HG02623 (cell line): ENCODE results near the gene FEM1A.
"Not testable (repeated sequence)": the region's sequence is repeated elsewhere in the genome, so short reads cannot be mapped to it uniquely, and the experiment has no call there.

Experiments
- ATAC-seq: cut with Tn5 transposase; IDR thresholded peaks from one replicate; pipeline ENCODE4 v1.9.1; 2021; ENCODE audit warnings: moderate library complexity; ENCODE audit not compliant: unreplicated experiment

The FEM1A gene, protein sequence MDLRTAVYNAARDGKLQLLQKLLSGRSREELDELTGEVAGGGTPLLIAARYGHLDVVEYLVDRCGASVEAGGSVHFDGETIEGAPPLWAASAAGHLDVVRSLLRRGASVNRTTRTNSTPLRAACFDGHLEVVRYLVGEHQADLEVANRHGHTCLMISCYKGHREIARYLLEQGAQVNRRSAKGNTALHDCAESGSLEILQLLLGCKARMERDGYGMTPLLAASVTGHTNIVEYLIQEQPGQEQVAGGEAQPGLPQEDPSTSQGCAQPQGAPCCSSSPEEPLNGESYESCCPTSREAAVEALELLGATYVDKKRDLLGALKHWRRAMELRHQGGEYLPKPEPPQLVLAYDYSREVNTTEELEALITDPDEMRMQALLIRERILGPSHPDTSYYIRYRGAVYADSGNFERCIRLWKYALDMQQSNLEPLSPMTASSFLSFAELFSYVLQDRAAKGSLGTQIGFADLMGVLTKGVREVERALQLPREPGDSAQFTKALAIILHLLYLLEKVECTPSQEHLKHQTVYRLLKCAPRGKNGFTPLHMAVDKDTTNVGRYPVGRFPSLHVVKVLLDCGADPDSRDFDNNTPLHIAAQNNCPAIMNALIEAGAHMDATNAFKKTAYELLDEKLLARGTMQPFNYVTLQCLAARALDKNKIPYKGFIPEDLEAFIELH

DNA sequence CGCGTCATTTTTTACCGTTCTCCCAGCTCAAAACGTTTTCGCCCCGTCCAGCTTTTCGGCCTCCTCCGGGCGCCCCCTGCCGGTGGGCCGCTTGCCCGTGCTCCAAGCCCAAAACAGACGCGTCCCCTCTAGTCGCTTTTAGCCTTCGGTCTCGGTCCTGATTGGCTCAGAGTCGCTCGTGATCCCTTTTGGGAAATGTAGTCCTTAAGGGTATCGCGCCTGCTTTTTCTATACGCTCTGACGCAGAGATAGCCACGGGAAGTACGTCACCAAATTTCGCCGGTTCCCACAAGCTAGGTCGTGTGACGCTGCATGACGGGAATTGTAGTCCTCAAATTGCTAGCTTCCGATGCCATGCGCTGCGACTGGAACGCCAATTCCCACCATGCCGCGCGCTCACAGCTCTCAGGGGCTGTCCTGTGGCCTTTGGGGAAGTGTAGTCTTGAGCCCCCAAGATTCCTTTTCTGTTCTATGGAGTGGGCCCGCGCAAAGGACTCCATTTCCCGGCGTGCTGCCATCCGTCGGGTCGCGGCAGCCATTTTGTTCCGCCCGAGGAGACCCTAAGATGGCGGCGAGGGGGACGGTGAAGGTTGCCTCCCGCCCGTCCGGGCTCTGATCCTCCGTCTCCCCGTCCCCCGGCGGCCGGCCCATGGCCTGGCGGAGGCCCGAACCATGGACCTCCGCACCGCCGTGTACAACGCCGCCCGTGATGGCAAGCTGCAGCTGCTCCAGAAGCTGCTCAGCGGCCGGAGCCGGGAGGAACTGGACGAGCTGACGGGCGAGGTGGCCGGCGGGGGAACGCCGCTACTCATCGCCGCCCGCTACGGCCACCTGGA, at the start of gene FEM1A:
Gene FEM1A (plus strand): TSS at position 552 of the 836 bp plus-strand sequence. CDS start 121 bp downstream, at position 673.
- ATAC-seq, result peak; percentile 89

DNA sequence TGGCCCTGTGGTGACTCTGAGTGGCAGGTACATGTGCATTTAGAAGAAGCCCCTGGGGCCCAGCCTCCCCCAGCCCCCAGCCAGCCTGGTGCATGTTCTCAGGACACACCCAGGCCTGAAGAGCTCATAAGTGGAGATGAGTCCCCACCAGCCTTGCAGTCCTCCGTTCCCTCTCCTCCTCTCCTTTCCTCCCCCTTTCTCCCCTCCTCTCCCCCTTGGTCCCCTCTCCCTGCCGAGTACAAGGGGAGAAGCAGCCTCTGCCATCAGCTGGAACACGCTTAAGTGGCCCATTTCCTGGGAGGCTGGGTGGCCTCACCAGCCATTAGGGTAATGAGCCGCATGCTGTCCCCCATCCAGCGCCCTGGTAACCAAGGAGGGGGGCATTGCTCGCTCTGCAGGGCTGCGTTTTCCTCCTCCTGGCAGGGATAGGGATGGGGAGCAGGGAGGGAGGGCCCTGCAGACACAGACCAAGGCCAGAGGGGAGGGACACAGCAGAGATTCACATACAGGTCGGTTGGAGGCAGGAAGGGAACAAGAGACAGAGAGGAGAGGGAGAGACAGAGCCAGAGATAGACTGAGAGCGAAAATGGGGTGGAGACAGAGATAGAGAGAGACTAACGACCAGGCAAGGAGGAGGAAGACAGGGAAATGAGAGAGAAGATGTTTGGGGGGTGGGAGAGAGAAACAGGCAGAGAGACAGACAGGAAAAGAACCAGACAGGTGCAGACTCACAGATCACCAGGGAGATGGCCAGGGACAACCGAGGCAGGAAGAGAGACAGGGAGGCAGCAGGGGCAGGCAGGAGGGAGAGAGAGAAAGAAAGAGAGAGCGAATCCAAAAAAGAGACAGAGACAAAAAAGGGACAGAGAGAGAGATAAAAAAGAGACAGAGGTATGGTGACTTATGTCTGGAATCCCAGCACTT, 48.5 kb upstream of the FEM1A start:
- no peak for ATAC-seq

GRCh38 chr19:4744451-4745174, 46.9 kb upstream of the FEM1A start:
- ATAC-seq, result no peak

GRCh38 chr19:4745175-4745574, 46.4 kb upstream of the FEM1A start:
- ATAC-seq, result not testable (repeated sequence)

- no peak for ATAC-seq
Measured at GRCh38 chr19:4745986-4746385, 45.5 kb upstream of the FEM1A start.

GRCh38 chr19:4748185-4748584, 43.3 kb upstream of the FEM1A start:
- ATAC-seq, result no peak

GRCh38 chr19:4748589-4748988, 42.9 kb upstream of the FEM1A start:
- no peak for ATAC-seq

- ATAC-seq, result no peak
Measured at GRCh38 chr19:4749870-4750590, 41.5 kb upstream of the FEM1A start.

DNA sequence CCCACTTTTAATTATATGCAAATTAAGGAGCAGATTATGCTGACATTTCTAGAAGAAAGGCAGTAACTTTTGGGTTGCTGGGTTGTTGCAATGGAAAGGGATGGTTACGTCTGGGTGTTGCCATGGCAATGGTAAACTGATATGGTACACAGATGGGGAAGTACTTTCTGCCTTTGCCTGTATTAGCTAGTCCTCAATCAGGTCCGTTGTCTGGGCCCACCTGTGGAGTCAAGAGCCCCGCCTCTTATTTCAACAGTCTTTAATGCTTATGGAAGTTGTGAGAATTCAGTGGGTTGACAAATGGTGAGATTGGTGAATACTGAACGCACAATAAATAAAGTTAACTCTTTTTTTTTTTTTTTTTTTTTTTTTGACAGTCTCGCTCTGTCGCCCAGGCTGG, 37.3 kb upstream of the FEM1A start:
- no peak for ATAC-seq

- no peak for ATAC-seq
Measured at GRCh38 chr19:4755459-4755858, 36.1 kb upstream of the FEM1A start.

GRCh38 chr19:4758082-4758481, 33.5 kb upstream of the FEM1A start:
- no peak for ATAC-seq

DNA sequence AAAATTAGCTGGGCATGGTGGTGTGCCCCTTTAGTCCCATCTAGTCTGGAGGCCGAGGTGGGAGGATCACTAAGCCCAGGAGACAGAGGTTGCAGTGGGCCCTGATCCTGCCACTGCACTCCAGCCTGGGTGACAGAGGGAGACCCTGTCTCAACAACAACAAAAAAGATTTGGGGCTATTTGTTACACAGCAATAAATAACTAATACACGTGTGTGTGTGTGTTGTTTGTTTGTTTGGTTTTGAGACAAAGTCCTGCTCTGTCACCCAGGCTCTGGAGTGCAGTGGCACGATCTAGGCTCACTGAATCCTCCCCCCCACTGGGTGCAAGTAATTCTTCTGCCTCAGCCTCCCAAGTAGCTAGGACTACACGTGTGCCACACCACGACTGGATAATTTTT, 32.9 kb upstream of the FEM1A start:
- ATAC-seq, result no peak

GRCh38 chr19:4759388-4760284, 31.9 kb upstream of the FEM1A start:
- no peak for ATAC-seq

GRCh38 chr19:4760285-4760650, 31.3 kb upstream of the FEM1A start:
- no peak for ATAC-seq

GRCh38 chr19:4763021-4763420, 28.5 kb upstream of the FEM1A start:
- ATAC-seq, result no peak

GRCh38 chr19:4764393-4764660, 27.2 kb upstream of the FEM1A start:
- ATAC-seq, result no peak

- ATAC-seq, result no peak
Measured at GRCh38 chr19:4768934-4769777, 22.4 kb upstream of the FEM1A start.

- ATAC-seq, result no peak
Measured at GRCh38 chr19:4772566-4772965, 19.0 kb upstream of the FEM1A start.
